ENCODE data around the gene PSORS1C1. TPM values are rescaled to one million over a fixed set of nuclear protein-coding genes. Genes with fewer than 3 reads are reported as not detected.
"Not testable (repeated sequence)": the region's sequence is repeated elsewhere in the genome, so short reads cannot be mapped to it uniquely, and the experiment has no call there.

PSORS1C1 gene
- total and polyA plus RNA-seq, 2 donors, result 0.14 to 2.0 TPM

GRCh38 chr6:31169123-31169857 is 54.7 kb downstream of the PSORS1C1 start:
- Histone ChIP-seq H3K4me3 (ENCODE audit: low read length in 2 of 2) (no peak overlapping the region), H3K9me3 (ENCODE audit: control insufficient read depth in 2 of 2, insufficient read depth in 1 of 2, low read length in 1 of 2) (no peaks in the 10 kb centered on the region), H3K4me1 (ENCODE audit: control insufficient read depth in 2 of 2, insufficient read depth in 2 of 2, low read length in 2 of 2) (no peaks in the 10 kb centered on the region), H3K27me3 (ENCODE audit: control insufficient read depth in 2 of 2, insufficient read depth in 1 of 2, low read length in 1 of 2) (no peaks in the 10 kb centered on the region), H3K27ac (ENCODE audit: low read depth in 1 of 2, low read length in 1 of 2) (no peak overlapping the region), H3K36me3 (ENCODE audit: control insufficient read depth in 2 of 2, insufficient read depth in 2 of 2, low read length in 1 of 2) (peaks cover 0 to 7% of the 10 kb centered on the region in 2 donors)
- no peak for DNase-seq (ENCODE audit: low read depth in 6 of 9, low spot score in 9 of 9)
- WGBS, result 95% methylated on average over 10 of the region's 10 CpGs

GRCh38 chr6:31169858-31170599 is 55.4 kb downstream of the PSORS1C1 start:
- not testable (repeated sequence) for H3K4me3 ChIP-seq (ENCODE audit: low read length in 2 of 2); H3K4me1 ChIP-seq (ENCODE audit: control insufficient read depth in 2 of 2, insufficient read depth in 2 of 2, low read length in 2 of 2); DNase-seq (ENCODE audit: low read depth in 6 of 9, low spot score in 9 of 9); H3K36me3 ChIP-seq (ENCODE audit: control insufficient read depth in 2 of 2, insufficient read depth in 2 of 2, low read length in 1 of 2); H3K27me3 ChIP-seq (ENCODE audit: control insufficient read depth in 2 of 2, insufficient read depth in 1 of 2, low read length in 1 of 2); H3K9me3 ChIP-seq (ENCODE audit: control insufficient read depth in 2 of 2, insufficient read depth in 1 of 2, low read length in 1 of 2); H3K27ac ChIP-seq (ENCODE audit: low read depth in 1 of 2, low read length in 1 of 2)
- WGBS, result 80% methylated on average over 23 of the region's 23 CpGs

- H3K4me3 ChIP-seq (ENCODE audit: low read length in 2 of 2), result no peak within 1 kb of the TSS
- 79% methylated on average over 9 of the region's 9 CpGs for WGBS
- no peak for DNase-seq (ENCODE audit: low read depth in 6 of 9, low spot score in 9 of 9)
- peaks cover 0 to 3% of the 10 kb centered on the region in 2 donors for H3K36me3 ChIP-seq (ENCODE audit: control insufficient read depth in 2 of 2, insufficient read depth in 2 of 2, low read length in 1 of 2)
- H3K9me3 ChIP-seq (ENCODE audit: control insufficient read depth in 2 of 2, insufficient read depth in 1 of 2, low read length in 1 of 2), result no peaks in the 10 kb centered on the region
- H3K4me1 ChIP-seq (ENCODE audit: control insufficient read depth in 2 of 2, insufficient read depth in 2 of 2, low read length in 2 of 2), result peaks cover 0 to 2% of the 10 kb centered on the region in 2 donors
- no peak within 1 kb of the TSS for H3K27ac ChIP-seq (ENCODE audit: low read depth in 1 of 2, low read length in 1 of 2)
- no peaks in the 10 kb centered on the region for H3K27me3 ChIP-seq (ENCODE audit: control insufficient read depth in 2 of 2, insufficient read depth in 1 of 2, low read length in 1 of 2)
Measured at GRCh38 chr6:31170600-31170881, 55.9 kb downstream of the PSORS1C1 start, which contains the start of gene POU5F1. Gene POU5F1 (minus strand): TSS chr6:31170682. CDS start chr6:31170620, 62 bp downstream.

GRCh38 chr6:31170987-31171671 is 56.5 kb downstream of the PSORS1C1 start:
- H3K9me3 ChIP-seq (ENCODE audit: control insufficient read depth in 2 of 2, insufficient read depth in 1 of 2, low read length in 1 of 2), result no peaks in the 10 kb centered on the region
- DNase-seq (ENCODE audit: low read depth in 6 of 9, low spot score in 9 of 9), result no peak
- peaks cover 0 to 8% of the 10 kb centered on the region in 2 donors for H3K4me1 ChIP-seq (ENCODE audit: control insufficient read depth in 2 of 2, insufficient read depth in 2 of 2, low read length in 2 of 2)
- WGBS, result 98% methylated on average over 10 of the region's 10 CpGs
- no peaks in the 10 kb centered on the region for H3K36me3 ChIP-seq (ENCODE audit: control insufficient read depth in 2 of 2, insufficient read depth in 2 of 2, low read length in 1 of 2)
- no peak overlapping the region for H3K27ac ChIP-seq (ENCODE audit: low read depth in 1 of 2, low read length in 1 of 2)
- no peaks in the 10 kb centered on the region for H3K27me3 ChIP-seq (ENCODE audit: control insufficient read depth in 2 of 2, insufficient read depth in 1 of 2, low read length in 1 of 2)
- no peak overlapping the region for H3K4me3 ChIP-seq (ENCODE audit: low read length in 2 of 2)

- DNase-seq (ENCODE audit: low read depth in 6 of 9, low spot score in 9 of 9), result no peak
- 75% methylated on average over 16 of the region's 16 CpGs for WGBS
- no peak overlapping the region for H3K27ac ChIP-seq (ENCODE audit: low read depth in 1 of 2, low read length in 1 of 2)
- peaks cover 0 to 8% of the 10 kb centered on the region in 2 donors for H3K4me1 ChIP-seq (ENCODE audit: control insufficient read depth in 2 of 2, insufficient read depth in 2 of 2, low read length in 2 of 2)
- no peak overlapping the region for H3K4me3 ChIP-seq (ENCODE audit: low read length in 2 of 2)
- H3K9me3 ChIP-seq (ENCODE audit: control insufficient read depth in 2 of 2, insufficient read depth in 1 of 2, low read length in 1 of 2), result no peaks in the 10 kb centered on the region
- H3K27me3 ChIP-seq (ENCODE audit: control insufficient read depth in 2 of 2, insufficient read depth in 1 of 2, low read length in 1 of 2), result no peaks in the 10 kb centered on the region
- no peaks in the 10 kb centered on the region for H3K36me3 ChIP-seq (ENCODE audit: control insufficient read depth in 2 of 2, insufficient read depth in 2 of 2, low read length in 1 of 2)
Measured at GRCh38 chr6:31171931-31172905, 57.6 kb downstream of the PSORS1C1 start.

- H3K27me3 ChIP-seq (ENCODE audit: control insufficient read depth in 2 of 2, insufficient read depth in 1 of 2, low read length in 1 of 2), result no peaks in the 10 kb centered on the region
Measured at GRCh38 chr6:31172973-31173384, 58.4 kb downstream of the PSORS1C1 start.

GRCh38 chr6:31173406-31173805 is 58.8 kb downstream of the PSORS1C1 start:
- Histone ChIP-seq H3K27ac (ENCODE audit: low read depth in 1 of 2, low read length in 1 of 2) (no peak overlapping the region), H3K36me3 (ENCODE audit: control insufficient read depth in 2 of 2, insufficient read depth in 2 of 2, low read length in 1 of 2) (no peaks in the 10 kb centered on the region), H3K27me3 (ENCODE audit: control insufficient read depth in 2 of 2, insufficient read depth in 1 of 2, low read length in 1 of 2) (no peaks in the 10 kb centered on the region), H3K9me3 (ENCODE audit: control insufficient read depth in 2 of 2, insufficient read depth in 1 of 2, low read length in 1 of 2) (no peaks in the 10 kb centered on the region), H3K4me1 (ENCODE audit: control insufficient read depth in 2 of 2, insufficient read depth in 2 of 2, low read length in 2 of 2) (peaks cover 0 to 8% of the 10 kb centered on the region in 2 donors), H3K4me3 (ENCODE audit: low read length in 2 of 2) (no peak overlapping the region)
- WGBS, result 94% methylated on average over 3 of the region's 3 CpGs
- no peak for DNase-seq (ENCODE audit: low read depth in 6 of 9, low spot score in 9 of 9)

More at GRCh38 chr6:31172973-31173384, 58.4 kb downstream of the PSORS1C1 start:
- 93% methylated on average over 5 of the region's 5 CpGs for WGBS
- H3K9me3 ChIP-seq (ENCODE audit: control insufficient read depth in 2 of 2, insufficient read depth in 1 of 2, low read length in 1 of 2), result no peaks in the 10 kb centered on the region
- H3K4me1 ChIP-seq (ENCODE audit: control insufficient read depth in 2 of 2, insufficient read depth in 2 of 2, low read length in 2 of 2), result peaks cover 0 to 8% of the 10 kb centered on the region in 2 donors
- H3K27ac ChIP-seq (ENCODE audit: low read depth in 1 of 2, low read length in 1 of 2), result no peak overlapping the region
- no peak overlapping the region for H3K4me3 ChIP-seq (ENCODE audit: low read length in 2 of 2)
- H3K36me3 ChIP-seq (ENCODE audit: control insufficient read depth in 2 of 2, insufficient read depth in 2 of 2, low read length in 1 of 2), result no peaks in the 10 kb centered on the region
- DNase-seq (ENCODE audit: low read depth in 6 of 9, low spot score in 9 of 9), result no peak

GRCh38 chr6:31174378-31174777 is 59.8 kb downstream of the PSORS1C1 start:
- no peaks in the 10 kb centered on the region for H3K36me3 ChIP-seq (ENCODE audit: control insufficient read depth in 2 of 2, insufficient read depth in 2 of 2, low read length in 1 of 2)
- peaks cover 0 to 8% of the 10 kb centered on the region in 2 donors for H3K4me1 ChIP-seq (ENCODE audit: control insufficient read depth in 2 of 2, insufficient read depth in 2 of 2, low read length in 2 of 2)
- no peak overlapping the region for H3K27ac ChIP-seq (ENCODE audit: low read depth in 1 of 2, low read length in 1 of 2)
- 93% methylated on average over 5 of the region's 5 CpGs for WGBS
- no peak for DNase-seq (ENCODE audit: low read depth in 6 of 9, low spot score in 9 of 9)
- no peaks in the 10 kb centered on the region for H3K9me3 ChIP-seq (ENCODE audit: control insufficient read depth in 2 of 2, insufficient read depth in 1 of 2, low read length in 1 of 2)
- H3K27me3 ChIP-seq (ENCODE audit: control insufficient read depth in 2 of 2, insufficient read depth in 1 of 2, low read length in 1 of 2), result no peaks in the 10 kb centered on the region
- H3K4me3 ChIP-seq (ENCODE audit: low read length in 2 of 2), result no peak overlapping the region
